ENCODE measurements around the gene APP. TPM values are rescaled to one million over a fixed set of nuclear protein-coding genes. Genes with fewer than 3 reads are reported as not detected.

Gene APP
- total RNA-seq (2013; cell fraction: nucleolus; rRNA removed) = 98.9 and 115 TPM in 2 replicates
- total RNA-seq (2014; rRNA removed) (59.3 and 61.3 TPM in 2 replicates), total RNA-seq (2014; rRNA removed; fragmentation: Illumina TruSeq; extraction: Trizol) (48.8 and 50.7 TPM in 2 replicates), total RNA-seq (2021) (89.1 and 94.9 TPM in 2 replicates), polyA plus RNA-seq (2011; rRNA removed) (48.2 and 62.2 TPM in 2 replicates), polyA plus RNA-seq (2014; fragmentation: Illumina TruSeq; extraction: Trizol) (88.2 and 90.9 TPM in 2 replicates), polyA plus RNA-seq (2014; fragmentation: Nextera tagmentation; extraction: Ambion mirVana) (10 to 100 TPM in 1 of 2 experiments, 1 to 10 TPM in 1; 8.8 to 15.4 TPM), polyA plus RNA-seq (2014; rRNA removed) (53.2 and 58.8 TPM in 2 replicates), polyA plus RNA-seq (2016; fragmentation: Nextera tagmentation; extraction: Ambion mirVana) (10 to 100 TPM; 13.3 to 15.2 TPM), polyA minus RNA-seq (2011; rRNA and poly(A)+ RNA removed) (88.4 and 109 TPM in 2 replicates), Bru-seq, nascent RNA (percentile 59 among the genes with signal in this experiment), BruChase-seq, experiment 1, labeled RNA remaining after a 6-hour chase (percentile 54 among the genes with signal in this experiment), BruChase-seq, experiment 2, labeled RNA remaining after a 2-hour chase (percentile 50 among the genes with signal in this experiment)
- polyA plus RNA-seq (2011; ENCODE audit: low read depth) = 41.9 TPM
- polyA plus RNA-seq (2011; cell fraction: cytosol; rRNA removed) = 47.1 and 54.7 TPM in 2 replicates
- 44.0 and 49.0 TPM in 2 replicates for polyA plus RNA-seq (2011; cell fraction: nucleus; rRNA removed)
- 64.6 and 66.5 TPM in 2 replicates for polyA plus RNA-seq (2012)
- polyA minus RNA-seq (2011; cell fraction: cytosol; rRNA and poly(A)+ RNA removed) = 21.0 and 29.1 TPM in 2 replicates
- 44.5 and 76.0 TPM in 2 replicates for polyA minus RNA-seq (2011; cell fraction: nucleus; rRNA and poly(A)+ RNA removed)
- long read RNA-seq, experiment 1, partial matches to known transcripts = 1 of 2 reads
- long read RNA-seq, experiment 1, other reads (novel, unspliced or antisense) = 0 of 2 reads
- long read RNA-seq, experiment 2, partial matches to known transcripts = 3 of 5 reads
- long read RNA-seq, experiment 2, other reads (novel, unspliced or antisense) = 2 of 5 reads

GRCh38 chr21:26170471-26171257 is at the start of gene APP:
Gene APP, minus strand, starts transcription at chr21:26170770. Its CDS starts 150 bp downstream, at chr21:26170620.
- Histone ChIP-seq H3K79me2 (ENCODE audit: control insufficient read depth, insufficient read depth, low read length) (peaks cover 29% of the 10 kb centered on the region), H3K4me1 (ENCODE audit: control insufficient read depth, insufficient read depth, low read length) (no peaks in the 10 kb centered on the region), H3K9me3 (replicated peaks; ENCODE audit: control insufficient read depth, insufficient read depth, low read length) (no peaks in the 10 kb centered on the region), H3K4me3 (peak within 1 kb of the TSS; percentile 84), H3K4me2 (ENCODE audit: control insufficient read depth, insufficient read depth) (peak within 1 kb of the TSS; percentile 77), H3K36me3 (ENCODE audit: control insufficient read depth in 2 of 2, insufficient read depth in 2 of 2, low read length in 1 of 2) (no peaks in the 10 kb centered on the region), H4K20me1 (ENCODE audit: control insufficient read depth, insufficient read depth) (no peaks in the 10 kb centered on the region), H2AFZ (ENCODE audit: control insufficient read depth, low read depth, low read length) (peak within 1 kb of the TSS; percentile 80), H3K27me3 (replicated peaks in 1 of 2; ENCODE audit: control insufficient read depth in 2 of 2, insufficient read depth in 2 of 2, low read length in 1 of 2) (no peaks in the 10 kb centered on the region), H3K27ac (ENCODE audit: control insufficient read depth, insufficient read depth) (peak within 1 kb of the TSS; percentile 57), H3K9ac (ENCODE audit: control insufficient read depth, insufficient read depth, low read length) (peak within 1 kb of the TSS; percentile 73)
- POLR2A ChIA-PET = no interaction called here
- SMC1A ChIA-PET (ENCODE audit: uncharacterized antibody, unreplicated experiment) = no interaction called here
- FAIRE-seq = no peak
- DNase-seq (ENCODE audit: low read depth, low spot score) = no peak
- WGBS (ENCODE audit: insufficient coverage, insufficient replicate concordance, low lambda C conversion rate, missing lambda C conversion rate) = 9% methylated on average over 40 of the region's 88 CpGs
- ATAC-seq = peak; percentile 80
- in situ Hi-C loops (cut with MboI) (loop anchor here (5.0 kb wide), 1 partner anchor 278 kb away; no protein-coding TSS in a partner anchor), intact Hi-C loops (cut with micrococcal nuclease; ENCODE audit: unreplicated experiment) (loop anchor here (1.0 kb wide), 1 partner anchor 288 kb away; no protein-coding TSS in a partner anchor)
- CTCF ChIA-PET = interaction anchor here (0.6 to 4.3 kb wide), 4 partner anchors 40 to 289 kb away, joined by 3 to 25 read pairs (median 7); no protein-coding TSS in a partner anchor
- no TSS peak for BruUV-seq (replicated peaks)
- RAD21 ChIA-PET (ENCODE audit: unreplicated experiment) = interaction anchor here (0.9 to 1.4 kb wide), 2 partner anchors 289 to 562 kb away, joined by 4 read pairs; no protein-coding TSS in a partner anchor
- TF ChIP-seq BHLHE40 (IDR thresholded peaks at IDR 0.05; ENCODE audit: borderline replicate concordance in 1 of 2, low read depth in 2 of 2, low read length in 1 of 2) = peak; percentile 49 to 77; a peak in 3 of 4 replicates
- no peak for TF ChIP-seq KDM1A (IDR thresholded peaks at IDR 0.05; ENCODE audit: borderline replicate concordance)
- TF ChIP-seq TAF1 (IDR thresholded peaks at IDR 0.05; ENCODE audit: borderline replicate concordance, low read depth, low read length) = peak; percentile 82; the same call in 1 of the 2 replicates
- TF ChIP-seq POLR2AphosphoS5 (IDR thresholded peaks at IDR 0.05; ENCODE audit: low read length) = peak; percentile 53; the same call in 1 of the 2 replicates
- TF ChIP-seq E4F1 (IDR thresholded peaks at IDR 0.05; ENCODE audit: borderline replicate concordance, partially characterized antibody) = no peak
- no peak for TF ChIP-seq GABPA (IDR thresholded peaks at IDR 0.05; ENCODE audit: low read depth)
- TF ChIP-seq LARP7 (IDR thresholded peaks at IDR 0.05) = peak; percentile 75
- TF ChIP-seq SUZ12 (IDR thresholded peaks at IDR 0.05; ENCODE audit: unreplicated experiment) = no peak
- TF ChIP-seq NFXL1 (IDR thresholded peaks at IDR 0.05; ENCODE audit: borderline replicate concordance) = 0 out of 2 replicates have a peak, but pooled peaks have one; percentile 40
- TF ChIP-seq CREM (IDR thresholded peaks at IDR 0.05; ENCODE audit: low read depth) = peak; percentile 48
- peak; percentile 76 for TF ChIP-seq RAD21 (IDR thresholded peaks at IDR 0.05; ENCODE audit: insufficient read depth, low read depth, low read length)
- TF ChIP-seq NKRF (conservative IDR thresholded peaks at IDR 0.05) = 0 out of 2 replicates have a peak, but pooled peaks have one; percentile 68
- TF ChIP-seq EED (IDR thresholded peaks at IDR 0.05; ENCODE audit: low read depth) = peak; percentile 14; the same call in 1 of the 2 replicates
- TF ChIP-seq SMC3 (IDR thresholded peaks at IDR 0.05; ENCODE audit: borderline replicate concordance, low read length) = peak; percentile 40

Measured in GM12878 (cell line).